ENCODE measurements around the gene LDLRAD1.

The LDLRAD1 gene

GRCh38 chr1:54016343-54017282 lies 1.4 kb downstream of the LDLRAD1 start:
- no peak for TF ChIP-seq TAF1 (IDR thresholded peaks at IDR 0.05; ENCODE audit: borderline replicate concordance, insufficient read depth, low read length)
- no peak for TF ChIP-seq POLR2AphosphoS5 (IDR thresholded peaks at IDR 0.05; ENCODE audit: low read depth, low read length)
- no peak for TF ChIP-seq SIN3A (IDR thresholded peaks at IDR 0.05; ENCODE audit: borderline replicate concordance, insufficient read depth, low read length)
- TF ChIP-seq REST (IDR thresholded peaks at IDR 0.05; ENCODE audit: insufficient read depth in 1 of 2, low read depth in 2 of 2, low read length in 2 of 2): no peak
- TF ChIP-seq FOXP2 (optimal IDR thresholded peaks at IDR 0.05; ENCODE audit: borderline replicate concordance, extremely low read depth, extremely low read length, insufficient read depth): no peak

- TF ChIP-seq TAF1 (IDR thresholded peaks at IDR 0.05; ENCODE audit: borderline replicate concordance, insufficient read depth, low read length) (no peak), FOXP2 (optimal IDR thresholded peaks at IDR 0.05; ENCODE audit: borderline replicate concordance, extremely low read depth, extremely low read length, insufficient read depth) (no peak), SIN3A (IDR thresholded peaks at IDR 0.05; ENCODE audit: borderline replicate concordance, insufficient read depth, low read length) (no peak), REST (IDR thresholded peaks at IDR 0.05; ENCODE audit: insufficient read depth in 1 of 2, low read depth in 2 of 2, low read length in 2 of 2) (no peak), POLR2AphosphoS5 (IDR thresholded peaks at IDR 0.05; ENCODE audit: low read depth, low read length) (no peak)
Measured at GRCh38 chr1:54014009-54014629, 3.9 kb downstream of the LDLRAD1 start.

GRCh38 chr1:54013393-54014008 lies 4.5 kb downstream of the LDLRAD1 start:
- no peak for TF ChIP-seq REST (IDR thresholded peaks at IDR 0.05; ENCODE audit: insufficient read depth in 1 of 2, low read depth in 2 of 2, low read length in 2 of 2)
- no peak for TF ChIP-seq POLR2AphosphoS5 (IDR thresholded peaks at IDR 0.05; ENCODE audit: low read depth, low read length)
- TF ChIP-seq SIN3A (IDR thresholded peaks at IDR 0.05; ENCODE audit: borderline replicate concordance, insufficient read depth, low read length): no peak
- no peak for TF ChIP-seq TAF1 (IDR thresholded peaks at IDR 0.05; ENCODE audit: borderline replicate concordance, insufficient read depth, low read length)
- no peak for TF ChIP-seq FOXP2 (optimal IDR thresholded peaks at IDR 0.05; ENCODE audit: borderline replicate concordance, extremely low read depth, extremely low read length, insufficient read depth)

GRCh38 chr1:54012863-54013262 lies 5.1 kb downstream of the LDLRAD1 start:
- TF ChIP-seq FOXP2 (optimal IDR thresholded peaks at IDR 0.05; ENCODE audit: borderline replicate concordance, extremely low read depth, extremely low read length, insufficient read depth): no peak
- TF ChIP-seq POLR2AphosphoS5 (IDR thresholded peaks at IDR 0.05; ENCODE audit: low read depth, low read length): no peak
- no peak for TF ChIP-seq TAF1 (IDR thresholded peaks at IDR 0.05; ENCODE audit: borderline replicate concordance, insufficient read depth, low read length)
- no peak for TF ChIP-seq REST (IDR thresholded peaks at IDR 0.05; ENCODE audit: insufficient read depth in 1 of 2, low read depth in 2 of 2, low read length in 2 of 2)
- no peak for TF ChIP-seq SIN3A (IDR thresholded peaks at IDR 0.05; ENCODE audit: borderline replicate concordance, insufficient read depth, low read length)
